SK-N-MC (cell line): ENCODE data around the gene GRIK2.

Experiments used
- EZH2 ChIP-seq: fragments of 200-600 bp; sonication (generic); IDR thresholded peaks from one replicate; pipeline ENCODE4 v1.6.1; 2017; ENCODE audit warnings: antibody characterized with exemption
- FOXP2 ChIP-seq: optimal IDR thresholded peaks from 2 replicates; pipeline ENCODE3; 2011; ENCODE audit warnings: mild to moderate bottlenecking, moderate library complexity; ENCODE audit not compliant: insufficient read depth; ENCODE audit errors: extremely low read length, control extremely low read depth
- POLR2AphosphoS5 ChIP-seq: IDR thresholded peaks from 2 replicates; pipeline ENCODE4 v1.6.1; 2012; ENCODE audit warnings: mild to moderate bottlenecking, low read depth, low read length, borderline replicate concordance

DNA sequence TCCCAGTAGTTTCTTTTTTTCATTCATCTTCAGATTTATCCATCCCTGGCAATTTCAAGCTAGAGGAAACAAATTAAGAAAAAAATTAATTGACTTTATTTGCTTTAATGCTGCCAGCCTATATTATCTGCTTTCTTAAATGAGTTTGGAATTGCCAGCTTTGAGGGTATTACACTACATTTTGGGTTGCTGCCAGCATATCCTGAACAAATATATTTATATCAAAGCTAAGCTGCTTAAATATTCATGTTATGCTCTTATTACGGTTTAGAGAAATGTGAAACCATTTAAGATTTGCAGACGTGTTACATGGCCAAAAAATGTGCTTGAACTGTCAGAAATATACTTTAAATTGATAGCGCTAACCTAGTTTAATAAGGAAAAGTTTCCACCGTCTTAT lies 59.7 kb downstream of the GRIK2 start:
- no peak for TF ChIP-seq FOXP2
- no peak for TF ChIP-seq EZH2
- no peak; the same call in 1 of the 2 replicates for TF ChIP-seq POLR2AphosphoS5
